ENCODE measurements around the gene CA5A. TPM values are rescaled to one million over a fixed set of nuclear protein-coding genes. Genes with fewer than 3 reads are reported as not detected.

CA5A gene
- total and polyA plus RNA-seq, 2 of the 13 experiments (the other 11 are each of a cell fraction or from before 2014, with no cell fraction given), result 66.8 to 106 TPM

- no peak; the same call in 1 of the 2 replicates for TF ChIP-seq KAT8 (CRISPR knock-in tag; IDR thresholded peaks at IDR 0.05)
- TF ChIP-seq DMAP1 (CRISPR knock-in tag; IDR thresholded peaks at IDR 0.05), result peak; percentile 42
- no peak for TF ChIP-seq KAT2B (IDR thresholded peaks at IDR 0.05; ENCODE audit: borderline replicate concordance, low read depth, low read length)
- peak; percentile 98 to 99 for TF ChIP-seq MAFK (conservative IDR thresholded peaks at IDR 0.05 in 1 of 2, IDR thresholded peaks at IDR 0.05 in 1 of 2; ENCODE audit: low read length in 2 of 2)
- TF ChIP-seq ZNF362 (CRISPR knock-in tag; IDR thresholded peaks at IDR 0.05; ENCODE audit: borderline replicate concordance), result no peak
- no peak for TF ChIP-seq SNAPC4 (CRISPR knock-in tag; IDR thresholded peaks at IDR 0.05)
- TF ChIP-seq ZNF572 (CRISPR knock-in tag; IDR thresholded peaks at IDR 0.05), result no peak
- peak; percentile 74 for TF ChIP-seq KMT2A (CRISPR knock-in tag; IDR thresholded peaks at IDR 0.05)
- TF ChIP-seq FOSL2 (CRISPR knock-in tag; IDR thresholded peaks at IDR 0.05), result peak; percentile 54
- peak; percentile 58; the same call in 1 of the 2 replicates for TF ChIP-seq PRDM10 (CRISPR knock-in tag; IDR thresholded peaks at IDR 0.05; ENCODE audit: low read depth)
- TF ChIP-seq DNMT1 (CRISPR knock-in tag; IDR thresholded peaks at IDR 0.05), result no peak
- TF ChIP-seq LBX2 (CRISPR knock-in tag; IDR thresholded peaks at IDR 0.05; ENCODE audit: borderline replicate concordance), result peak; percentile 57; the same call in 1 of the 2 replicates
These were observed 12.9 kb upstream of the CA5A start (continued) for GRCh38 chr16:87949071-87949744.
